HCT116 (cell line): ENCODE data around the gene ISCU. TPM values are rescaled to one million over a fixed set of nuclear protein-coding genes. Genes with fewer than 3 reads are reported as not detected.

Source experiments
- ATAC-seq: fragments of 200-7000 bp; cut with Tn5 transposase; 2 replicates; pipeline ENCODE4 v1.9.1; 2020; ENCODE audit warnings: mild to moderate bottlenecking, moderate library complexity
- BruUV-seq: library from RNA; stranded (reverse); fragments of 400-500 nt; replicated peaks from 2 replicates; lab custom pipeline; 2021; lab: Mats Ljungman, UMichigan
- CTCF ChIA-PET: fragments of 300-600 bp; sonication (Branson Sonifier 250); formaldehyde crosslinking; loops from one replicate; lab custom pipeline; 2021; ENCODE audit warnings: antibody characterized with exemption; lab: Charles Lee
- POLR2A ChIA-PET: fragments of 300-600, 350-600 bp; sonication (Branson Sonifier 250); formaldehyde crosslinking; loops from one replicate; lab custom pipeline; 2021; ENCODE audit warnings: antibody characterized with exemption; lab: Charles Lee
- RAD21 ChIA-PET, 2 experiments: fragments of 300-600 bp; sonication (Branson Sonifier 250); formaldehyde crosslinking; loops; one replicate each; lab custom pipeline; 2023; ENCODE audit warnings: low total read pairs in 2 of 2; ENCODE audit not compliant: uncharacterized antibody in 2 of 2, unreplicated experiment in 2 of 2, low non-redundant PET in 1 of 2; lab: Charles Lee
- DNase-seq: peaks from one replicate; pipeline ENCODE4 v3.0.0-alpha.2; 2010; ENCODE audit warnings: low read depth, low spot score
- H2AFZ ChIP-seq: fragments of 200-600 bp; shearing (Covaris generic), sonication (generic); 2 replicates; pipeline ENCODE4 v1.6.1; 2017; ENCODE audit warnings: low read depth, mixed run types, mixed read lengths, antibody characterized with exemption, low read length; ENCODE audit not compliant: poor library complexity, severe bottlenecking
- H3K27ac ChIP-seq: 2 replicates; pipeline ENCODE4 v1.5.1; 2012; ENCODE audit warnings: low read depth, low read length
- H3K27me3 ChIP-seq: fragments of 200-600 bp; sonication (generic); 2 replicates; pipeline ENCODE4 v1.6.1; 2016; ENCODE audit warnings: mixed run types, low read length, mixed read lengths; ENCODE audit not compliant: insufficient read depth
- H3K36me3 ChIP-seq, 2 experiments: fragments of 200-500 bp in 1 of 2; fragments of 200-600 bp in 1 of 2; sonication (Bioruptor generic) in 1 of 2; sonication (generic) in 1 of 2; 2 replicates each; pipeline versions ENCODE4 v1.5.1 to v1.6.1; 2014 to 2016; ENCODE audit warnings: low read length in 2 of 2, inconsistent platforms in 1 of 2, mixed read lengths in 1 of 2, mixed run types in 1 of 2; ENCODE audit not compliant: insufficient read depth in 2 of 2, control insufficient read depth in 1 of 2
- H3K4me1 ChIP-seq, 2 experiments: fragments of 200-600 bp in 1 of 2; sonication (generic) in 1 of 2; 2 replicates each; pipeline versions ENCODE4 v1.5.1 to v1.6.1; 2012 to 2017; ENCODE audit warnings: low read length in 2 of 2, inconsistent platforms in 1 of 2, mild to moderate bottlenecking in 1 of 2, mixed read lengths in 1 of 2, mixed run types in 1 of 2, moderate library complexity in 1 of 2; ENCODE audit not compliant: insufficient read depth in 2 of 2, control insufficient read depth in 1 of 2
- H3K4me2 ChIP-seq: fragments of 200-600 bp; sonication (generic); 2 replicates; pipeline ENCODE4 v1.6.1; 2017; ENCODE audit warnings: mixed run types, low read length, mixed read lengths
- H3K4me3 ChIP-seq, 2 experiments: fragments of 200-600 bp in 1 of 2; sonication (generic) in 1 of 2; replicated peaks in 1 of 2; 2 replicates each; pipeline ENCODE4 v1.5.1; 2011 to 2016; ENCODE audit warnings: low read length in 2 of 2, control low read depth in 1 of 2, low read depth in 1 of 2, mild to moderate bottlenecking in 1 of 2, mixed read lengths in 1 of 2, mixed run types in 1 of 2
- H3K79me2 ChIP-seq: fragments of 200-600 bp; sonication (generic); 2 replicates; pipeline ENCODE4 v1.6.1; 2017; ENCODE audit warnings: mild to moderate bottlenecking, mixed run types, low read length, moderate library complexity, mixed read lengths; ENCODE audit not compliant: insufficient read depth
- H3K9ac ChIP-seq: fragments of 200-600 bp; sonication (generic); 2 replicates; pipeline ENCODE4 v1.6.1; 2016; ENCODE audit warnings: low read length, mixed read lengths
- H3K9me2 ChIP-seq: fragments of 200-600 bp; sonication (generic), shearing (Covaris generic); 2 replicates; pipeline ENCODE4 v1.6.1; 2017; ENCODE audit warnings: mixed run types, mild to moderate bottlenecking, moderate library complexity; ENCODE audit not compliant: insufficient read depth
- H3K9me3 ChIP-seq, 2 experiments: fragments of 200-500 bp in 1 of 2; fragments of 200-600 bp in 1 of 2; sonication (Bioruptor generic) in 1 of 2; sonication (generic) in 1 of 2; 2 replicates each; pipeline ENCODE4 v1.6.1; 2014 to 2017; ENCODE audit warnings: low read length in 2 of 2, mixed read lengths in 2 of 2, inconsistent platforms in 1 of 2, low read depth in 1 of 2, mild to moderate bottlenecking in 1 of 2, mixed run types in 1 of 2, moderate library complexity in 1 of 2; ENCODE audit not compliant: control insufficient read depth in 1 of 2, insufficient read depth in 1 of 2
- H4K20me1 ChIP-seq: fragments of 200-600 bp; sonication (generic), shearing (Covaris generic); 2 replicates; pipeline ENCODE4 v1.6.1; 2017; ENCODE audit warnings: mixed run types, mild to moderate bottlenecking, moderate library complexity; ENCODE audit not compliant: insufficient read depth
- ATF3 ChIP-seq: IDR thresholded peaks from 2 replicates; pipeline ENCODE4 v1.6.1; 2012
- CBX3 ChIP-seq: IDR thresholded peaks from 2 replicates; pipeline ENCODE4 v1.6.1; 2012; ENCODE audit warnings: low read depth
- CEBPB ChIP-seq: IDR thresholded peaks from 2 replicates; pipeline ENCODE4 v1.6.1; 2012; ENCODE audit warnings: low read depth
- CTCF ChIP-seq, 3 experiments: fragments of 200-600 bp in 1 of 3; sonication (generic) in 1 of 3; IDR thresholded peaks in 2 of 3; conservative IDR thresholded peaks in 1 of 3; 2 replicates each; pipeline ENCODE4 v1.5.1; 2012 to 2017; ENCODE audit warnings: low read depth in 2 of 3, low read length in 2 of 3, antibody characterized with exemption in 1 of 3, borderline replicate concordance in 1 of 3, control low read depth in 1 of 3, mild to moderate bottlenecking in 1 of 3, mixed read lengths in 1 of 3, mixed run types in 1 of 3, moderate library complexity in 1 of 3; ENCODE audit not compliant: insufficient read depth in 1 of 3
- EGR1 ChIP-seq: IDR thresholded peaks from 2 replicates; pipeline ENCODE4 v1.6.1; 2012; ENCODE audit warnings: low read depth
- ELF1 ChIP-seq: IDR thresholded peaks from 2 replicates; pipeline ENCODE4 v1.6.1; 2012; ENCODE audit warnings: low read depth, borderline replicate concordance
- EZH2 ChIP-seq: fragments of 200-600 bp; sonication (generic); IDR thresholded peaks from 2 replicates; pipeline ENCODE4 v1.6.1; 2017; ENCODE audit warnings: antibody characterized with exemption, mixed run types
- EZH2phosphoT487 ChIP-seq: fragments of 200-600 bp; IDR thresholded peaks from 2 replicates; pipeline ENCODE4 v1.6.1; 2018; ENCODE audit warnings: antibody characterized with exemption, borderline replicate concordance
- MAX ChIP-seq: IDR thresholded peaks from 2 replicates; pipeline ENCODE4 v1.6.1; 2012
- POLR2AphosphoS5 ChIP-seq: IDR thresholded peaks from 2 replicates; pipeline ENCODE4 v1.6.1; 2011; ENCODE audit warnings: mild to moderate bottlenecking, low read depth, low read length, moderate library complexity
- RAD21 ChIP-seq: IDR thresholded peaks from 2 replicates; pipeline ENCODE4 v1.6.1; 2012; ENCODE audit warnings: low read depth, mild to moderate bottlenecking
- REST ChIP-seq: IDR thresholded peaks from 2 replicates; pipeline ENCODE4 v1.6.1; 2012; ENCODE audit warnings: low read depth
- SIN3A ChIP-seq: IDR thresholded peaks from 2 replicates; pipeline ENCODE4 v1.6.1; 2012; ENCODE audit warnings: low read depth
- SP1 ChIP-seq: IDR thresholded peaks from 2 replicates; pipeline ENCODE4 v1.6.1; 2012; ENCODE audit warnings: low read depth
- SRF ChIP-seq: IDR thresholded peaks from 2 replicates; pipeline ENCODE4 v1.6.1; 2012; ENCODE audit warnings: low read depth
- TCF7L2 ChIP-seq: IDR thresholded peaks from 2 replicates; pipeline ENCODE4 v1.7.0; 2011; ENCODE audit warnings: borderline replicate concordance, inconsistent platforms; ENCODE audit not compliant: insufficient read depth, insufficient read length; ENCODE audit errors: extremely low read depth
- YY1 ChIP-seq: IDR thresholded peaks from 2 replicates; pipeline ENCODE4 v1.6.1; 2011; ENCODE audit warnings: low read length, low read depth, moderate library complexity, mild to moderate bottlenecking; ENCODE audit not compliant: insufficient replicate concordance; ENCODE audit errors: extremely low read depth
- ZBTB33 ChIP-seq: IDR thresholded peaks from 2 replicates; pipeline ENCODE4 v1.6.1; 2011; ENCODE audit warnings: mild to moderate bottlenecking, low read length, moderate library complexity; ENCODE audit not compliant: insufficient replicate concordance; ENCODE audit errors: extremely low read depth
- ZFX ChIP-seq: fragments of 450-650 bp; IDR thresholded peaks from 2 replicates; pipeline ENCODE4 v1.6.1; 2017
- ZNF274 ChIP-seq: fragments of 200-500 bp; sonication (Bioruptor generic); IDR thresholded peaks from 2 replicates; pipeline ENCODE4 v1.6.1; 2014; ENCODE audit warnings: mild to moderate bottlenecking, low read depth, low read length, inconsistent platforms
- intact Hi-C: fragments of 100-400 bp; cut with micrococcal nuclease; formaldehyde crosslinking; loops from 2 replicates; pipeline ENCODE4 v1.10.0; 2022
- total RNA-seq: library from RNA; stranded (reverse); gene quantifications from one replicate; pipeline ENCODE4 v1.2.1, GENCODE V29; 2021; ENCODE audit not compliant: unreplicated experiment

ISCU gene
- total RNA-seq, 1 experiment from 2014 or later: 89.6 TPM

- RAD21 ChIA-PET: no interaction called here
- POLR2A ChIA-PET: no interaction called here
- Histone ChIP-seq H3K9ac (no peak overlapping the region), H4K20me1 (no peaks in the 10 kb centered on the region), H3K4me2 (no peak overlapping the region), H3K4me3 (no peak overlapping the region), H3K27me3 (no peaks in the 10 kb centered on the region), H3K9me2 (no peaks in the 10 kb centered on the region), H3K27ac (no peak overlapping the region), H3K4me1 (no peaks in the 10 kb centered on the region), H2AFZ (no peak overlapping the region), H3K36me3 (peaks cover 71 to 72% of the 10 kb centered on the region in 2 experiments), H3K79me2 (peaks cover 22% of the 10 kb centered on the region; the same call in 1 of the 2 replicates), H3K9me3 (no peaks in the 10 kb centered on the region)
- TF ChIP-seq EZH2phosphoT487 (no peak), SP1 (no peak), YY1 (no peak), CTCF (IDR thresholded peaks at IDR 0.05 in 2 of 3, conservative IDR thresholded peaks at IDR 0.05 in 1 of 3; ENCODE audit: borderline replicate concordance in 1 of 3, insufficient read depth in 1 of 3, low read depth in 2 of 3, low read length in 2 of 3) (no peak), CEBPB (no peak), RAD21 (no peak), ZNF274 (no peak), EGR1 (no peak), MAX (no peak), ELF1 (no peak), CBX3 (no peak), ZFX (no peak), ATF3 (no peak), TCF7L2 (no peak), ZBTB33 (no peak), SRF (no peak), POLR2AphosphoS5 (no peak), REST (no peak), EZH2 (no peak), SIN3A (no peak)
- no peak; the same call in 1 of the 2 replicates for ATAC-seq
- intact Hi-C loops: no loop called here
- no peak for DNase-seq
- CTCF ChIA-PET: no interaction called here
- BruUV-seq: no TSS peak
These were observed 36.7 kb upstream of the ISCU start for GRCh38 chr12:108525681-108526080.
